HG03571 (cell line): ENCODE results near the gene APBB2.
"Not testable (repeated sequence)": the region's sequence is repeated elsewhere in the genome, so short reads cannot be mapped to it uniquely, and the experiment has no call there.

Experiments used
- ATAC-seq: cut with Tn5 transposase; IDR thresholded peaks from one replicate; pipeline ENCODE4 v1.9.1; 2021; ENCODE audit not compliant: unreplicated experiment

APBB2 gene

GRCh38 chr4:40840255-40840984, 373.9 kb downstream of the APBB2 start:
- ATAC-seq = no peak

GRCh38 chr4:40838742-40839141, 375.6 kb downstream of the APBB2 start:
- ATAC-seq = no peak

- ATAC-seq = no peak
These were observed 377.1 kb downstream of the APBB2 start for GRCh38 chr4:40837094-40837870.

GRCh38 chr4:40833212-40833611, 381.1 kb downstream of the APBB2 start:
- ATAC-seq = no peak

- ATAC-seq = no peak
These were observed 382.2 kb downstream of the APBB2 start for GRCh38 chr4:40832175-40832574.

GRCh38 chr4:40831146-40831907, 383.0 kb downstream of the APBB2 start:
- ATAC-seq = no peak

- no peak for ATAC-seq
These were observed 384.8 kb downstream of the APBB2 start for GRCh38 chr4:40829586-40829985.

- ATAC-seq = no peak
These were observed 385.7 kb downstream of the APBB2 start for GRCh38 chr4:40828661-40829060.

GRCh38 chr4:40827758-40828157, 386.6 kb downstream of the APBB2 start:
- no peak for ATAC-seq

- ATAC-seq = no peak
These were observed 387.5 kb downstream of the APBB2 start for GRCh38 chr4:40826821-40827220.

- ATAC-seq = no peak
These were observed 389.1 kb downstream of the APBB2 start for GRCh38 chr4:40825014-40825838.

GRCh38 chr4:40822420-40823166, 391.7 kb downstream of the APBB2 start:
- ATAC-seq = no peak

- no peak for ATAC-seq
These were observed 394.2 kb downstream of the APBB2 start for GRCh38 chr4:40820101-40820500.

- ATAC-seq = not testable (repeated sequence)
These were observed 397.2 kb downstream of the APBB2 start for GRCh38 chr4:40817157-40817556.

GRCh38 chr4:40812856-40813255, 401.5 kb downstream of the APBB2 start:
- ATAC-seq = no peak

- no peak for ATAC-seq
These were observed 402.0 kb downstream of the APBB2 start for GRCh38 chr4:40812386-40812785.

GRCh38 chr4:40811956-40812355, 402.4 kb downstream of the APBB2 start:
- ATAC-seq = no peak

GRCh38 chr4:40808926-40809457, 405.4 kb downstream of the APBB2 start:
- ATAC-seq = no peak

GRCh38 chr4:40804598-40804997, 409.7 kb downstream of the APBB2 start:
- ATAC-seq = no peak

GRCh38 chr4:40800064-40800463, 414.3 kb downstream of the APBB2 start:
- peak; percentile 74 for ATAC-seq
